DMS53 treated with DMSO at 0.1 percent for 48 hours (cell line): ENCODE results near the gene GPR12.

Experiments used
- DNase-seq: peaks from one replicate; lab custom pipeline; 2025; ENCODE audit not compliant: unreplicated experiment; lab: John Stamatoyannopoulos, UW

GPR12 gene

GRCh38 chr13:26706381-26706780 is 54.2 kb downstream of the GPR12 start:
- no peak for DNase-seq

- no peak for DNase-seq
Observed at GRCh38 chr13:26705536-26705935, 55.0 kb downstream of the GPR12 start.
